GM12878 (cell line): ENCODE data around the gene GID8. TPM values are rescaled to one million over a fixed set of nuclear protein-coding genes. Genes with fewer than 3 reads are reported as not detected.

Source experiments
- ATAC-seq: fragments of 200-7000 bp; cut with Tn5 transposase; 3 replicates; pipeline ENCODE4 v1.9.1; 2020; ENCODE audit warnings: mild to moderate bottlenecking, moderate library complexity
- BruUV-seq: library from RNA; stranded (reverse); fragments of 400-500 nt; replicated peaks from 2 replicates; lab custom pipeline; 2021; lab: Mats Ljungman, UMichigan
- CTCF ChIA-PET: fragments of 300-600 bp; sonication (Branson Sonifier 250); formaldehyde crosslinking; extraction: SDS; loops from one replicate; lab custom pipeline; 2021; ENCODE audit warnings: inconsistent platforms; lab: Yijun Ruan, JAX
- POLR2A ChIA-PET: fragments of 350-600 bp; formaldehyde crosslinking; extraction: SDS; loops from one replicate; lab custom pipeline; 2021; ENCODE audit warnings: inconsistent platforms; lab: Charles Lee
- RAD21 ChIA-PET: fragments of 300-600 bp; sonication (Branson Sonifier 250); formaldehyde crosslinking; loops from one replicate; lab custom pipeline; 2023; ENCODE audit warnings: antibody characterized with exemption; ENCODE audit not compliant: unreplicated experiment; lab: Charles Lee
- SMC1A ChIA-PET: fragments of 300-600 bp; sonication (Branson Sonifier 250); formaldehyde crosslinking; loops from one replicate; lab custom pipeline; 2023; ENCODE audit not compliant: unreplicated experiment, uncharacterized antibody; lab: Charles Lee
- DNase-seq: peaks from one replicate; pipeline ENCODE4 v3.0.0-alpha.2; 2011; ENCODE audit warnings: low read depth, low spot score
- FAIRE-seq: peaks from 3 replicates; lab custom pipeline; 2011; peaks lifted over from hg19 to GRCh38; lab: Jason Lieb, UNC
- H2AFZ ChIP-seq: 2 replicates; pipeline ENCODE4 v1.6.0; 2011; ENCODE audit warnings: low read depth, low read length, control low read depth; ENCODE audit not compliant: control insufficient read depth
- H3K27ac ChIP-seq: 2 replicates; pipeline ENCODE4 v1.5.1; 2011; ENCODE audit warnings: control low read depth; ENCODE audit not compliant: control insufficient read depth, insufficient read depth
- H3K27me3 ChIP-seq, 2 experiments: replicated peaks in 1 of 2; 2 replicates each; pipeline versions ENCODE4 v1.6.0 to v1.6.1; 2011; ENCODE audit warnings: low read length in 1 of 2; ENCODE audit not compliant: control insufficient read depth in 2 of 2, insufficient read depth in 2 of 2
- H3K36me3 ChIP-seq, 2 experiments: 2 replicates each; pipeline ENCODE4 v1.5.1; 2011; ENCODE audit warnings: low read length in 1 of 2; ENCODE audit not compliant: control insufficient read depth in 2 of 2, insufficient read depth in 2 of 2
- H3K4me1 ChIP-seq: 2 replicates; pipeline ENCODE4 v1.6.1; 2011; ENCODE audit warnings: mild to moderate bottlenecking, low read length, moderate library complexity, mixed read lengths; ENCODE audit not compliant: control insufficient read depth, insufficient read depth
- H3K4me2 ChIP-seq: 2 replicates; pipeline ENCODE4 v1.6.0; 2011; ENCODE audit warnings: control low read depth; ENCODE audit not compliant: control insufficient read depth, insufficient read depth
- H3K4me3 ChIP-seq: fragments of 200-600 bp; sonication (generic); 2 replicates; pipeline ENCODE4 v1.5.1; 2016
- H3K79me2 ChIP-seq: 2 replicates; pipeline ENCODE4 v1.6.0; 2011; ENCODE audit warnings: low read length; ENCODE audit not compliant: control insufficient read depth, insufficient read depth
- H3K9ac ChIP-seq: 2 replicates; pipeline ENCODE4 v1.8.0; 2011; ENCODE audit warnings: low read length, control low read depth, mixed read lengths; ENCODE audit not compliant: control insufficient read depth, insufficient read depth
- H3K9me3 ChIP-seq: replicated peaks from 3 replicates; pipeline ENCODE4 v1.5.1; 2011; ENCODE audit warnings: mild to moderate bottlenecking, low read length; ENCODE audit not compliant: control insufficient read depth, insufficient read depth
- H4K20me1 ChIP-seq: 2 replicates; pipeline ENCODE4 v1.6.0; 2011; ENCODE audit not compliant: control insufficient read depth, insufficient read depth
- BCL3 ChIP-seq: IDR thresholded peaks from 2 replicates; pipeline ENCODE4 v1.6.1; 2011; ENCODE audit warnings: borderline replicate concordance, low read depth, mild to moderate bottlenecking, moderate library complexity, low read length; ENCODE audit not compliant: insufficient read depth, poor library complexity, severe bottlenecking
- BMI1 ChIP-seq: fragments of 450-650 bp; IDR thresholded peaks from 2 replicates; pipeline ENCODE4 v1.6.1; 2016; ENCODE audit warnings: mild to moderate bottlenecking, moderate library complexity, borderline replicate concordance
- CREB1 ChIP-seq: IDR thresholded peaks from 2 replicates; pipeline ENCODE4 v1.6.1; 2012; ENCODE audit warnings: low read depth, mild to moderate bottlenecking, inconsistent platforms
- POLR2AphosphoS5 ChIP-seq: IDR thresholded peaks from 2 replicates; pipeline ENCODE4 v1.6.1; 2011; ENCODE audit warnings: mild to moderate bottlenecking, low read length, inconsistent platforms
- TAF1 ChIP-seq: IDR thresholded peaks from 2 replicates; pipeline ENCODE4 v1.6.1; 2011; ENCODE audit warnings: mild to moderate bottlenecking, low read depth, low read length, borderline replicate concordance
- YY1 ChIP-seq: IDR thresholded peaks from 2 replicates; pipeline ENCODE4 v1.6.1; 2011; ENCODE audit warnings: low read depth, mild to moderate bottlenecking, low read length
- ZBED1 ChIP-seq: IDR thresholded peaks from 2 replicates; pipeline ENCODE4 v1.6.1; 2016; ENCODE audit warnings: borderline replicate concordance
- ZNF207 ChIP-seq: fragments of 450-650 bp; IDR thresholded peaks from 2 replicates; pipeline ENCODE4 v1.6.1; 2014; ENCODE audit warnings: antibody characterized with exemption, mild to moderate bottlenecking, borderline replicate concordance
- WGBS: methylation state at CpG from one replicate; pipeline ENCODE4 v1.1.6; 2016; ENCODE audit warnings: low lambda C conversion rate; ENCODE audit not compliant: insufficient replicate concordance, insufficient coverage; ENCODE audit errors: missing lambda C conversion rate; 5-methylcytosine and 5-hydroxymethylcytosine counted together
- in situ Hi-C: fragments of 300-500 bp; cut with MboI; formaldehyde crosslinking; loops from 9 replicates; pipeline ENCODE4 v1.14.3; 2018; ENCODE audit warnings: mixed read lengths
- intact Hi-C: fragments of 100-400 bp; cut with micrococcal nuclease; formaldehyde crosslinking; loops from one replicate; pipeline ENCODE4 v1.14.2; 2022; ENCODE audit not compliant: unreplicated experiment
- polyA plus RNA-seq, 11 experiments: library from polyadenylated mRNA; depleted of rRNA in 4 of 11; unstranded in 6 of 11; stranded (reverse) in 5 of 11; fragments of >200 nt; fragmentation: Nextera tagmentation in 4 of 11; fragmentation: Illumina TruSeq in 1 of 11; extraction: Ambion mirVana in 4 of 11; extraction: Trizol in 1 of 11; gene quantifications; 1 replicate in 1 of 11; 2 replicates in 10 of 11; pipeline versions ENCODE4 v1.2.1 to v1.2.3, GENCODE V29; 2011 to 2016; ENCODE audit warnings: inconsistent platforms in 2 of 11, missing spikeins in 2 of 11, low read depth in 1 of 11
- total RNA-seq, 4 experiments: library from RNA; depleted of rRNA in 3 of 4; stranded (reverse); fragments of >200 nt in 3 of 4; fragmentation: Illumina TruSeq in 1 of 4; extraction: Trizol in 1 of 4; gene quantifications; 2 replicates each; pipeline versions ENCODE4 v1.2.1 to v1.2.3, GENCODE V29; 2013 to 2021

The GID8 gene
- total and polyA plus RNA-seq, 10 of the 15 experiments (the other 5 are each of a cell fraction or from before 2014, with no cell fraction given) = 12.0 to 33.8 (median 22.2) TPM

GRCh38 chr20:62947532-62948300 lies 9.8 kb downstream of the GID8 start:
- SMC1A ChIA-PET = interaction anchor here (0.8 to 1.3 kb wide), 2 partner anchors 13 to 23 kb away, joined by 3 to 5 read pairs; no protein-coding TSS in a partner anchor
- no peak for ATAC-seq
- DNase-seq = no peak
- FAIRE-seq = no peak
- RAD21 ChIA-PET = interaction anchor here (0.7 kb wide), 1 partner anchor 65 kb away, joined by 3 read pairs; no protein-coding TSS in a partner anchor
- no peak for TF ChIP-seq YY1
- no peak for TF ChIP-seq BCL3
- TF ChIP-seq CREB1 = no peak
- no peak for TF ChIP-seq ZNF207
- no peak for TF ChIP-seq ZBED1
- no peak for TF ChIP-seq POLR2AphosphoS5
- no peak for TF ChIP-seq TAF1
- no peak for TF ChIP-seq BMI1
- peaks cover 24 to 41% of the 10 kb centered on the region in 2 experiments for H3K36me3 ChIP-seq
- CTCF ChIA-PET = no interaction called here
- no peak overlapping the region for H3K4me2 ChIP-seq
- POLR2A ChIA-PET = interaction anchor here (0.6 to 1.1 kb wide), 4 partner anchors 10 to 690 kb away, joined by 3 to 5 read pairs (median 4); partner anchors contain the start of gene GID8
- no TSS peak for BruUV-seq
- no peaks in the 10 kb centered on the region for H4K20me1 ChIP-seq
- no peaks in the 10 kb centered on the region for H3K4me1 ChIP-seq
- 95% methylated on average over 17 of the region's 17 CpGs for WGBS
- H3K9me3 ChIP-seq = peaks cover 3% of the 10 kb centered on the region; the same call in 2 of the 3 replicates
- no peak overlapping the region for H2AFZ ChIP-seq
- no peak overlapping the region for H3K4me3 ChIP-seq
- H3K27me3 ChIP-seq = no peaks in the 10 kb centered on the region
- H3K9ac ChIP-seq = no peak overlapping the region
- in situ Hi-C loops = no loop called here
- intact Hi-C loops = no loop called here
- peaks cover 9% of the 10 kb centered on the region for H3K79me2 ChIP-seq
- H3K27ac ChIP-seq = no peak overlapping the region
